ENCODE results near the gene RPS6KB2.

Gene RPS6KB2

GRCh38 chr11:67431346-67432249 lies 3.3 kb downstream of the RPS6KB2 start:
- no peak for DNase-seq

- DNase-seq = no peak
These were observed 4.5 kb downstream of the RPS6KB2 start for GRCh38 chr11:67432655-67433349.

- DNase-seq = no peak
These were observed 5.5 kb downstream of the RPS6KB2 start for GRCh38 chr11:67433536-67434394.

GRCh38 chr11:67434395-67434881 lies 6.1 kb downstream of the RPS6KB2 start:
- DNase-seq = no peak

GRCh38 chr11:67435031-67435726 lies 6.9 kb downstream of the RPS6KB2 start:
- DNase-seq = no peak

- no peak for DNase-seq
These were observed 7.6 kb downstream of the RPS6KB2 start for GRCh38 chr11:67435727-67436458.

- peak; percentile 55 for DNase-seq
These were observed 8.3 kb downstream of the RPS6KB2 start for GRCh38 chr11:67436459-67437081.

- peak; percentile 81 for DNase-seq
These were observed 9.0 kb downstream of the RPS6KB2 start, which contains the start of gene PTPRCAP for GRCh38 chr11:67437082-67437808. Gene PTPRCAP (minus strand): TSS chr11:67437682. CDS start chr11:67437619, 63 bp downstream.

- DNase-seq = no peak
These were observed 9.5 kb downstream of the RPS6KB2 start for GRCh38 chr11:67437809-67438157.

- peak; percentile 72 for DNase-seq
These were observed 10.0 kb downstream of the RPS6KB2 start for GRCh38 chr11:67438158-67438902.

GRCh38 chr11:67439321-67440228 lies 11.3 kb downstream of the RPS6KB2 start:
- no peak for DNase-seq

- DNase-seq = no peak
These were observed 12.2 kb downstream of the RPS6KB2 start for GRCh38 chr11:67440229-67441097.

- no peak for DNase-seq
These were observed 12.8 kb downstream of the RPS6KB2 start for GRCh38 chr11:67441098-67441563.

GRCh38 chr11:67441731-67442351 lies 13.5 kb downstream of the RPS6KB2 start:
- no peak for DNase-seq

GRCh38 chr11:67442504-67443404 lies 14.5 kb downstream of the RPS6KB2 start:
- no peak for DNase-seq

- DNase-seq = no peak
These were observed 17.2 kb downstream of the RPS6KB2 start for GRCh38 chr11:67445515-67445914.
